HCT116 (cell line): ENCODE data around the gene TAF10. TPM values are rescaled to one million over a fixed set of nuclear protein-coding genes. Genes with fewer than 3 reads are reported as not detected.

Experiments
- ATAC-seq: fragments of 200-7000 bp; cut with Tn5 transposase; 2 replicates; pipeline ENCODE4 v1.9.1; 2020; ENCODE audit warnings: mild to moderate bottlenecking, moderate library complexity
- BruUV-seq: library from RNA; stranded (reverse); fragments of 400-500 nt; replicated peaks from 2 replicates; lab custom pipeline; 2021; lab: Mats Ljungman, UMichigan
- CTCF ChIA-PET: fragments of 300-600 bp; sonication (Branson Sonifier 250); formaldehyde crosslinking; loops from one replicate; lab custom pipeline; 2021; ENCODE audit warnings: antibody characterized with exemption; lab: Charles Lee
- POLR2A ChIA-PET: fragments of 300-600, 350-600 bp; sonication (Branson Sonifier 250); formaldehyde crosslinking; loops from one replicate; lab custom pipeline; 2021; ENCODE audit warnings: antibody characterized with exemption; lab: Charles Lee
- RAD21 ChIA-PET, 2 experiments: fragments of 300-600 bp; sonication (Branson Sonifier 250); formaldehyde crosslinking; loops; one replicate each; lab custom pipeline; 2023; ENCODE audit warnings: low total read pairs in 2 of 2; ENCODE audit not compliant: uncharacterized antibody in 2 of 2, unreplicated experiment in 2 of 2, low non-redundant PET in 1 of 2; lab: Charles Lee
- DNase-seq: peaks from one replicate; pipeline ENCODE4 v3.0.0-alpha.2; 2010; ENCODE audit warnings: low read depth, low spot score
- H2AFZ ChIP-seq: fragments of 200-600 bp; shearing (Covaris generic), sonication (generic); 2 replicates; pipeline ENCODE4 v1.6.1; 2017; ENCODE audit warnings: low read depth, mixed run types, mixed read lengths, antibody characterized with exemption, low read length; ENCODE audit not compliant: poor library complexity, severe bottlenecking
- H3K27ac ChIP-seq: 2 replicates; pipeline ENCODE4 v1.5.1; 2012; ENCODE audit warnings: low read depth, low read length
- H3K27me3 ChIP-seq: fragments of 200-600 bp; sonication (generic); 2 replicates; pipeline ENCODE4 v1.6.1; 2016; ENCODE audit warnings: mixed run types, low read length, mixed read lengths; ENCODE audit not compliant: insufficient read depth
- H3K36me3 ChIP-seq, 2 experiments: fragments of 200-500 bp in 1 of 2; fragments of 200-600 bp in 1 of 2; sonication (Bioruptor generic) in 1 of 2; sonication (generic) in 1 of 2; 2 replicates each; pipeline versions ENCODE4 v1.5.1 to v1.6.1; 2014 to 2016; ENCODE audit warnings: low read length in 2 of 2, inconsistent platforms in 1 of 2, mixed read lengths in 1 of 2, mixed run types in 1 of 2; ENCODE audit not compliant: insufficient read depth in 2 of 2, control insufficient read depth in 1 of 2
- H3K4me1 ChIP-seq, 2 experiments: fragments of 200-600 bp in 1 of 2; sonication (generic) in 1 of 2; 2 replicates each; pipeline versions ENCODE4 v1.5.1 to v1.6.1; 2012 to 2017; ENCODE audit warnings: low read length in 2 of 2, inconsistent platforms in 1 of 2, mild to moderate bottlenecking in 1 of 2, mixed read lengths in 1 of 2, mixed run types in 1 of 2, moderate library complexity in 1 of 2; ENCODE audit not compliant: insufficient read depth in 2 of 2, control insufficient read depth in 1 of 2
- H3K4me2 ChIP-seq: fragments of 200-600 bp; sonication (generic); 2 replicates; pipeline ENCODE4 v1.6.1; 2017; ENCODE audit warnings: mixed run types, low read length, mixed read lengths
- H3K4me3 ChIP-seq, 2 experiments: fragments of 200-600 bp in 1 of 2; sonication (generic) in 1 of 2; replicated peaks in 1 of 2; 2 replicates each; pipeline ENCODE4 v1.5.1; 2011 to 2016; ENCODE audit warnings: low read length in 2 of 2, control low read depth in 1 of 2, low read depth in 1 of 2, mild to moderate bottlenecking in 1 of 2, mixed read lengths in 1 of 2, mixed run types in 1 of 2
- H3K79me2 ChIP-seq: fragments of 200-600 bp; sonication (generic); 2 replicates; pipeline ENCODE4 v1.6.1; 2017; ENCODE audit warnings: mild to moderate bottlenecking, mixed run types, low read length, moderate library complexity, mixed read lengths; ENCODE audit not compliant: insufficient read depth
- H3K9ac ChIP-seq: fragments of 200-600 bp; sonication (generic); 2 replicates; pipeline ENCODE4 v1.6.1; 2016; ENCODE audit warnings: low read length, mixed read lengths
- H3K9me2 ChIP-seq: fragments of 200-600 bp; sonication (generic), shearing (Covaris generic); 2 replicates; pipeline ENCODE4 v1.6.1; 2017; ENCODE audit warnings: mixed run types, mild to moderate bottlenecking, moderate library complexity; ENCODE audit not compliant: insufficient read depth
- H3K9me3 ChIP-seq, 2 experiments: fragments of 200-500 bp in 1 of 2; fragments of 200-600 bp in 1 of 2; sonication (Bioruptor generic) in 1 of 2; sonication (generic) in 1 of 2; 2 replicates each; pipeline ENCODE4 v1.6.1; 2014 to 2017; ENCODE audit warnings: low read length in 2 of 2, mixed read lengths in 2 of 2, inconsistent platforms in 1 of 2, low read depth in 1 of 2, mild to moderate bottlenecking in 1 of 2, mixed run types in 1 of 2, moderate library complexity in 1 of 2; ENCODE audit not compliant: control insufficient read depth in 1 of 2, insufficient read depth in 1 of 2
- H4K20me1 ChIP-seq: fragments of 200-600 bp; sonication (generic), shearing (Covaris generic); 2 replicates; pipeline ENCODE4 v1.6.1; 2017; ENCODE audit warnings: mixed run types, mild to moderate bottlenecking, moderate library complexity; ENCODE audit not compliant: insufficient read depth
- CEBPB ChIP-seq: IDR thresholded peaks from 2 replicates; pipeline ENCODE4 v1.6.1; 2012; ENCODE audit warnings: low read depth
- EGR1 ChIP-seq: IDR thresholded peaks from 2 replicates; pipeline ENCODE4 v1.6.1; 2012; ENCODE audit warnings: low read depth
- EZH2phosphoT487 ChIP-seq: fragments of 200-600 bp; IDR thresholded peaks from 2 replicates; pipeline ENCODE4 v1.6.1; 2018; ENCODE audit warnings: antibody characterized with exemption, borderline replicate concordance
- POLR2A ChIP-seq: IDR thresholded peaks from 2 replicates; pipeline ENCODE4 v1.7.0; 2011; ENCODE audit warnings: borderline replicate concordance; ENCODE audit not compliant: insufficient read depth, insufficient read length; ENCODE audit errors: extremely low read depth
- POLR2AphosphoS5 ChIP-seq: IDR thresholded peaks from 2 replicates; pipeline ENCODE4 v1.6.1; 2011; ENCODE audit warnings: mild to moderate bottlenecking, low read depth, low read length, moderate library complexity
- TCF7L2 ChIP-seq: IDR thresholded peaks from 2 replicates; pipeline ENCODE4 v1.7.0; 2011; ENCODE audit warnings: borderline replicate concordance, inconsistent platforms; ENCODE audit not compliant: insufficient read depth, insufficient read length; ENCODE audit errors: extremely low read depth
- ZNF274 ChIP-seq: fragments of 200-500 bp; sonication (Bioruptor generic); IDR thresholded peaks from 2 replicates; pipeline ENCODE4 v1.6.1; 2014; ENCODE audit warnings: mild to moderate bottlenecking, low read depth, low read length, inconsistent platforms
- intact Hi-C: fragments of 100-400 bp; cut with micrococcal nuclease; formaldehyde crosslinking; loops from 2 replicates; pipeline ENCODE4 v1.10.0; 2022
- total RNA-seq: library from RNA; stranded (reverse); gene quantifications from one replicate; pipeline ENCODE4 v1.2.1, GENCODE V29; 2021; ENCODE audit not compliant: unreplicated experiment
- TF ChIP-seq, protein P1 (sequence below): IDR thresholded peaks from 2 replicates; pipeline ENCODE4 v1.6.1; 2012
- TF ChIP-seq, protein P2 (sequence below): IDR thresholded peaks from 2 replicates; pipeline ENCODE4 v1.6.1; 2012
- TF ChIP-seq, protein P3 (sequence below): IDR thresholded peaks from 2 replicates; pipeline ENCODE4 v1.6.1; 2011; ENCODE audit warnings: mild to moderate bottlenecking, low read length, moderate library complexity; ENCODE audit not compliant: insufficient replicate concordance; ENCODE audit errors: extremely low read depth

Gene TAF10
- total RNA-seq, 1 experiment from 2014 or later = 151 TPM

DNA sequence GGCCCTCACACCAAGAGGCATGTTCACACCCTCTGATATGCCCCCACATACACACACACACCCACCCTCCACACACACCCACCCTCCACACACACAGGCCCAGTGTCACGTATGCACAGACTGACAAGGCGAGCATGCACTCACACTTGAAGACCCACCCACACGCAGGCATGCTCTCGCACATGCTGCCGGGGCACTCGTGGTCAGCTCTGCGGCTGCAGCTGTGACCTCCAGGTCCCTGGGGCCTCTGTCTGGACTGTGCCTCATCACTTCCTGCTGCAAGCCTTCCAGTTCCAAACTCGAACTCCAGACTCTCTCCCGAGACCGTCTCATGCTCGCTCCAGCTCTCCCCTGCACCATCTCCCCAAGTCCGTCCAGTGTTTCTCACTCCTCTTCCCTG lies 34.1 kb upstream of the TAF10 start:
- Histone ChIP-seq H3K9me2 (no peaks in the 10 kb centered on the region), H3K9ac (no peak overlapping the region), H3K4me1 (peaks cover 0 to 5% of the 10 kb centered on the region in 2 experiments; a peak in 2 of 4 replicates), H3K36me3 (no peaks in the 10 kb centered on the region), H3K4me3 (no peak overlapping the region), H2AFZ (no peak overlapping the region), H3K4me2 (no peak overlapping the region), H3K9me3 (no peaks in the 10 kb centered on the region), H3K27me3 (peaks cover 26% of the 10 kb centered on the region; the same call in 1 of the 2 replicates), H3K27ac (no peak overlapping the region), H4K20me1 (no peaks in the 10 kb centered on the region), H3K79me2 (no peaks in the 10 kb centered on the region)
- TF ChIP-seq POLR2A (no peak), POLR2AphosphoS5 (no peak), EGR1 (no peak), ZNF274 (no peak), TCF7L2 (no peak), EZH2phosphoT487 (no peak), CEBPB (no peak)
- TF ChIP-seq, protein P1, sequence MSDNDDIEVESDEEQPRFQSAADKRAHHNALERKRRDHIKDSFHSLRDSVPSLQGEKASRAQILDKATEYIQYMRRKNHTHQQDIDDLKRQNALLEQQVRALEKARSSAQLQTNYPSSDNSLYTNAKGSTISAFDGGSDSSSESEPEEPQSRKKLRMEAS = no peak
- TF ChIP-seq, protein P2, sequence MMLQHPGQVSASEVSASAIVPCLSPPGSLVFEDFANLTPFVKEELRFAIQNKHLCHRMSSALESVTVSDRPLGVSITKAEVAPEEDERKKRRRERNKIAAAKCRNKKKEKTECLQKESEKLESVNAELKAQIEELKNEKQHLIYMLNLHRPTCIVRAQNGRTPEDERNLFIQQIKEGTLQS = no peak
- TF ChIP-seq, protein P3, sequence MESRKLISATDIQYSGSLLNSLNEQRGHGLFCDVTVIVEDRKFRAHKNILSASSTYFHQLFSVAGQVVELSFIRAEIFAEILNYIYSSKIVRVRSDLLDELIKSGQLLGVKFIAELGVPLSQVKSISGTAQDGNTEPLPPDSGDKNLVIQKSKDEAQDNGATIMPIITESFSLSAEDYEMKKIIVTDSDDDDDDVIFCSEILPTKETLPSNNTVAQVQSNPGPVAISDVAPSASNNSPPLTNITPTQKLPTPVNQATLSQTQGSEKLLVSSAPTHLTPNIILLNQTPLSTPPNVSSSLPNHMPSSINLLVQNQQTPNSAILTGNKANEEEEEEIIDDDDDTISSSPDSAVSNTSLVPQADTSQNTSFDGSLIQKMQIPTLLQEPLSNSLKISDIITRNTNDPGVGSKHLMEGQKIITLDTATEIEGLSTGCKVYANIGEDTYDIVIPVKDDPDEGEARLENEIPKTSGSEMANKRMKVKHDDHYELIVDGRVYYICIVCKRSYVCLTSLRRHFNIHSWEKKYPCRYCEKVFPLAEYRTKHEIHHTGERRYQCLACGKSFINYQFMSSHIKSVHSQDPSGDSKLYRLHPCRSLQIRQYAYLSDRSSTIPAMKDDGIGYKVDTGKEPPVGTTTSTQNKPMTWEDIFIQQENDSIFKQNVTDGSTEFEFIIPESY = no peak
- ChIA-PET POLR2A (no interaction called here), CTCF (no interaction called here), RAD21 (no interaction called here)
- no peak for DNase-seq
- intact Hi-C loops = no loop called here
- BruUV-seq = no TSS peak
- ATAC-seq = no peak
